Posterior vena cava (tissue), 2 donors: ENCODE measurements around the gene STIMATE. TPM values are rescaled to one million over a fixed set of nuclear protein-coding genes. Genes with fewer than 3 reads are reported as not detected.

Experiments
- DNase-seq: peaks from one replicate; pipeline ENCODE4 v3.0.0-alpha.2; 2020; ENCODE audit warnings: low spot score
- intact Hi-C, 2 donors: fragments of 100-400 bp; cut with DNase I; formaldehyde crosslinking; loops; one replicate each; pipeline versions ENCODE4 v1.14.1 to v1.14.2; 2022 to 2023
- total RNA-seq, 2 donors: library from RNA; stranded (reverse); fragmentation: NEBNext Ultra II Directional; extraction: Animal tissue kit (Norgen Biotek cat#: 25700); gene quantifications; one replicate each; pipeline ENCODE4 v1.2.1, GENCODE V29; 2021
- donor health status: DM: yes; HTN: yes; CAD: no.
- donor health status: DM: yes; HTN: yes; CAD: no.

STIMATE gene
- total RNA-seq, 2 donors from 2014 or later: 20.7 to 24.1 TPM

GRCh38 chr3:52896613-52897012 lies 735 bp downstream of the STIMATE start:
- intact Hi-C loops: loop anchor here in 1 of 2 donors (5.0 kb wide), 1 partner anchor 54 kb away; no protein-coding TSS in a partner anchor

DNA sequence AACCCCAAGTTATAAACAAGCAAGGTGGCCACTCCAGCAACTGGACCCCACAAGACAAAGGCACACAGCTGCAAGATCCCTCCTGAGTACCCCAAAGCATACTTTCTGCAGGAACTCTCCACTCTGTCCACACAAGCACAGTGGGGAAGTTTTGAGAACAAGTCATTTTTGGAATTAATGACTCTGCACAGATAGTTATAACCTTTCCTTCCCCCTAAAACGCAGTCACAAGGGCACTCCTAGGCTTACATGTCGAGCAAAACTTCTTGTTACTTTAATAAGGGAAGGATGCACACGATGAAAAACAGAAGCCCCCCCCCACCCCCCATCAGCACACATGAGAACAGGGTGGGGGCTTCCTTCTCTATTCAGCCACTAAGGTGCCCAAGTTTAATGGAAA lies 1.2 kb downstream of the STIMATE start:
- no peak for DNase-seq
- intact Hi-C loops: loop anchor here in 1 of 2 donors (5.0 kb wide), 1 partner anchor 54 kb away; no protein-coding TSS in a partner anchor

More at GRCh38 chr3:52896613-52897012, 735 bp downstream of the STIMATE start:
- DNase-seq: no peak

GRCh38 chr3:52895418-52895817 lies 1.9 kb downstream of the STIMATE start:
- no peak for DNase-seq
- intact Hi-C loops: loop anchor here in 1 of 2 donors (5.0 kb wide), 1 partner anchor 53 kb away; no protein-coding TSS in a partner anchor

- no peak for DNase-seq
- intact Hi-C loops: loop anchor here in 1 of 2 donors (5.0 kb wide), 1 partner anchor 52 kb away; no protein-coding TSS in a partner anchor
Measured at GRCh38 chr3:52894756-52895155, 2.6 kb downstream of the STIMATE start.

DNA sequence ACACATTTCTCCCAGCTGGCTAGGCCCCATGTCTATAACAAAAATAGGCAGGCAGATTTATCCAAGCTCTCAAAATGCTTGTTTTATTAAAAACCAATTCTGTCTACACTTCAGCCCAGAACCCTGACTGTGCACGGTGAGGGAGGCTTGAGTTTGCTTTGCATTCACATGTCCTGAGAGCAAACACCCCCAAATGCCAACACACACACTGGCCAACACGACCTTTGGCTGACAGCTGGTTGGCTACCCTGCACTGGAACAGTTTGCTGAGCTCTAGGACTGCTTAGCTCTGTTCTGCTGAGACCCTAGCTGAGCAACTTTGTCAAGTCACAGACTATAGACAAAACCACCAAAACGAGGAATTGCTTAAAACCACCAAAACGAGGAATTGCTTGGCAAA lies 3.6 kb downstream of the STIMATE start:
- intact Hi-C loops: no loop called here
- no peak for DNase-seq

DNA sequence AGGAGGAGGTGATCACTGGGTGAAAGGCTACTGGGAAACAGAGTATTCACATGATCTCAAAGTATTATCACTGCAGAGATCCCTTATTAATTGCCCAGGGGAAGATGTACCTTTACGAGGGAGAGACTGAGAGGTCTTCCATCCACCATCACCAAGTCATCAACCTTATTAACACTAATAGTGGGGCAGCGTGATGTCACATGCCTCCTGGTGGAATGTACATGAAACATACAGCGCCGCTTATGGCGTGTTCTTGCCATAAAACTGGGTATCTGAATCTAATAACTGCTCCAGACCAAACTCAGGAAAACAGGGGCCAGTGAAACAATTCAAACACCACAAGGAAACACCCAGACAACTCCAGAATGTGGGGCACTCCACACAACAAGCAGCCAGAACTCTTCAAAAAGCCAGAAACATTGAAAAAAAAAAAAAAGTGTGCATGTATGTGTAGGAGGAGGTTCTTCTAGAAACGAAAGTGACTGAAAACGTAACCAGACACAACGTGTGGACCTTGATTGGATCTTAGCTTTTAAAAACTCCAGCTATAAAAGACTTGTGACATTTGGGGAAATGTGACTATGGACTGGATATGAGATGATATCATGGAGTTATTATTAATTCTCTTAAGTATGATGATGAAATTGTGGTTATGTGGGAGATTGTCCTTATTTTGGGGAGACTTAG lies 4.6 kb downstream of the STIMATE start:
- DNase-seq: no peak
- intact Hi-C loops: no loop called here

GRCh38 chr3:52892290-52892624 lies 5.1 kb downstream of the STIMATE start:
- no peak for DNase-seq
- intact Hi-C loops: no loop called here

DNA sequence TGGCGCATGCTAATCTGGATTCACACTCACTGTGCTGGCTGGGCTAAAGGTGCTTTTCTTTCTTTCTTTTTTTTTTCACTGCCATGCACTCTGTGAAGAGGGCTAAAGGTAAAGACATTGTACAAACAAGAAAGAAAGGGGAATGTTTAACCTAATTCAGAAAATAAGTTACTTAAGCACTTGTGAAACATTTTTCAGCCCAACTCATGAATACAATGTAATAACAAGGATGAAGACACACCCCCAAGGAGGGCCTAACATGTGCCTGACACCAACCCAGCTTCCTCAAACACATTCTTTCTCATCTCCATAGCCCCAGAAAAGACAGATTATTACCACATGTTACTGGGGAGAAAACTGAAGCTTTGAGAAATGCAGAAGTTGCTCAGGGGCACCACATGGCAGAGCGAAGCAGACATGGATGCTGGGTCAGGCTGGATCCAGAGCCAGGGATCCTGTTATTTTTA lies 5.7 kb downstream of the STIMATE start:
- intact Hi-C loops: no loop called here
- DNase-seq: no peak

GRCh38 chr3:52891164-52891563 lies 6.2 kb downstream of the STIMATE start:
- no peak for DNase-seq
- intact Hi-C loops: no loop called here

- no peak for DNase-seq
- intact Hi-C loops: no loop called here
Measured at GRCh38 chr3:52890735-52891134, 6.6 kb downstream of the STIMATE start.

- intact Hi-C loops: no loop called here
Measured at GRCh38 chr3:52889901-52890300, 7.4 kb downstream of the STIMATE start.

DNA sequence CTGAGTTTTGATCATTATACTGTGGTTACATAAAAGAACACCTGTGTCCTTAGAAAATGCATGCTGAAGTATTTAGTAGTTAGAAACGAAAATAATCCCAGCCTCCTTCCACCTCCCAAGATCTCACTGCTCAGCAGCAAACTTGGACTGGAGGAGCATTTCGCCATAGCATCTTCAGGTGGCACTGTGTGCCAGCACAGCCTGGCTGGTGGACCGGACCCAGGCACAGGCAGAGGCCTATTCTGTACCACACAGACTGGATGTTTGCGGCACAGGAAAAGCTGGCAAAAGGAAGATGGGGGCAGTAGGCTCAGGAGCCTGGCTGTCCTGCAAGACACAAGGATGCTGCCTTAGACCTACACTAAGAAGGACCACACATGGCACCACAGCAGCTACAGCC lies 10.2 kb downstream of the STIMATE start:
- intact Hi-C loops: no loop called here
- DNase-seq: no peak

More at GRCh38 chr3:52889901-52890300, 7.4 kb downstream of the STIMATE start:
- no peak for DNase-seq

DNA sequence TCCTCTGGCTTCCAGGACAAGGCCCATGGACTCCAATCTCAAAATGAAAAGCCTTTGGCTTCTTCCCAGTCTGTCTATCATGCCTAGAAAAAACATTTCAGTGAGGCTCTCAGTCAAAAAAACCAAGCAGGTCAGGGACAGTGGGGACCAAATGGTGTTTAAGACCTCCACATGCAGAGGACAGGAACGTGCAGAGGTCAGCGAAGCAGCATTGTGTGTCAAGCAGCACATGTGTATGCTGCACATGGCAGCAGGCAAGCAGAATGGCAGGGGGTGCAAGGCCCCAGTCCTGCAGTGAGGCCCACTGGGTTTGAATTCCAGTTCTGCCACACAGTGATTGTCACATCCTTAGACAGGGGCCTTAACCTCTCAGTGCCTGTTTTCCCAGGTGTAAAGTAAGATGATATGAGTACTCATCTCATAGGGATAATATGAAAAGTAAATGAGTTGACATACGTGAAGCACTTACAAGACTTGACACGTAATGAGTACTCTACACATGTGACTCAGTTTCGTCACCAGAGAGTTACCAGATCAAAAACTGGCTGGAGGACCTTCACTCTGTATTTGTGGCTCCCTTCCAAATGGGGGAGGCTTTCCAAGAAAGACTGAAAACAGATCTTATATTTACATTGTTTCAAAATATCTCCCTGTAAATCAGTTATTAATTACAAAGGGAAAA lies 11.2 kb downstream of the STIMATE start:
- intact Hi-C loops: no loop called here
- DNase-seq: no peak

GRCh38 chr3:52882377-52882776 lies 15.0 kb downstream of the STIMATE start:
- DNase-seq: no peak
- intact Hi-C loops: no loop called here

GRCh38 chr3:52881871-52882270 lies 15.5 kb downstream of the STIMATE start:
- DNase-seq: no peak
- intact Hi-C loops: no loop called here

DNA sequence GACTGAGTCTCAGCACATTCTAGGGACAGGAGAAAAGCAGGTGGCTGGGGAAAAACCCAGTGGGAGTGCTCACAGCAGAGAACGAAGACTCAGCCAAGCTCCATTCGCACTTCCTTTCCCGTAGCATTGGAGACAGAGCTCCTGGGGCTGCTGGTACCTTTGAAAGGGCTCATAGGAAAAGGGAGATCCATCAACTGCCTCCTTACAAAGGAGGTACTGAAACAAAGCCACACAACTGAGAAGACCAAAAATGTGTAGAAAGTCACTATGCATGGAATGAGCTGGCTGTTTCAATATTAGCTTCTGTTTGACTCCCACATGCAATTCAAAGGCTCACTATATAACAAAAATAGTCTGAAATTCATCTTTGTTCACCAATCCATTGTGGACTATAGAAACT lies 16.9 kb downstream of the STIMATE start:
- intact Hi-C loops: no loop called here
- DNase-seq: no peak

DNA sequence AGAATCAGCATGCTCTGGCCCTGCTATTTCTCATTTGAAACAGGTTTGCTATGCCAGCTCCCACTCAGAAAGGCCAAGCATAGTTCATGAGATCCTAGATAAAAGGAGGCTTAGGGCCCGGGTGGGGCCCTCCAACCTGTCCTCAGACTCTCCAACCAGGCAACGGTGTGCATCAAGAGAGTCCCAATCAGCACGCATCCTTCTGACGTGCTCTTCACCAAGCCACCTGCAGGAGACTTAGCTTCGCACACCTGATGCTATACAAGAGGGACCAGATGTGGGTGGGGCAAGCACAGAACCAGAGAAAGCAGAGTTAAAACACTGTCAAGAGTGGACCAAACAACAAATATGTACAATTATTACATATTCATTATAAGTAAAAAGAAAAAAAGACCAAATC lies 17.3 kb downstream of the STIMATE start:
- DNase-seq: no peak
- intact Hi-C loops: no loop called here

GRCh38 chr3:52879581-52879980 lies 17.8 kb downstream of the STIMATE start:
- DNase-seq: no peak
- intact Hi-C loops: no loop called here

DNA sequence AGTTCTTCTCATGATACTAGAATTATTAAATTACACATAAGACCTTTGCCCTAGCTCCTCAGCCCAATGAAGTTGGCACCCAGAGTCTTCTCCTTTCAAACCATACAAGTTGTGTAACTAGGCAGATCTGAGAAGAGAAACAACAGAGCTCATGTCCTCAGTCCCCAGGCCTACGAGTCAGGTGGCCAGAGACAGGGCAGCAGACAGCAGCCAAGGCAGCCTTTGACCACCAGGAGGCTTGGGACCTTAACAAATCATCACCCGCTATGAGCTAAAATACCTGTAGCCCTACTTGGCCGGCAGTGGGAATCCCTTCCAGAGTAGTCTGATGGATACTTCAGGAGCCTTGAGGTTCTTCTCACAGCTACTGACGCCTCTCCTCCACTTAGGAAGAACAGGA lies 18.3 kb downstream of the STIMATE start:
- intact Hi-C loops: no loop called here

GRCh38 chr3:52877085-52877484 lies 20.3 kb downstream of the STIMATE start:
- intact Hi-C loops: no loop called here
- no peak for DNase-seq

More for the DNA sequence above, 18.3 kb downstream of the STIMATE start:
- DNase-seq: no peak
